Lung (tissue), 12 donors: Measurements from ENCODE around the gene C1orf53. TPM values are rescaled to one million over a fixed set of nuclear protein-coding genes. Genes with fewer than 3 reads are reported as not detected.
"Not testable (repeated sequence)": the region's sequence is repeated elsewhere in the genome, so short reads cannot be mapped to it uniquely, and the experiment has no call there.

Experiments used
- ATAC-seq: fragments of 200-7000 bp; cut with Tn5 transposase; one replicate; pipeline ENCODE4 v1.9.1; 2020; ENCODE audit warnings: moderate number of reproducible peaks; ENCODE audit not compliant: insufficient read depth, low FRiP score
- DNase-seq, 3 donors: peaks; one replicate each; pipeline ENCODE4 v3.0.0-alpha.2; 2013 to 2017
- H3K27ac ChIP-seq, 2 donors: one replicate each; pipeline ENCODE4 v1.5.1; 2013; ENCODE audit warnings: mild to moderate bottlenecking in 2 of 2, moderate library complexity in 2 of 2, control low read depth in 1 of 2, inconsistent platforms in 1 of 2, low read depth in 1 of 2, low read length in 1 of 2
- H3K27me3 ChIP-seq, 3 donors: one replicate each; pipeline ENCODE4 v1.5.1; 2013; ENCODE audit warnings: low read length in 2 of 3; ENCODE audit not compliant: control insufficient read depth in 3 of 3, insufficient read depth in 3 of 3
- H3K36me3 ChIP-seq, 4 donors: one replicate each; pipeline ENCODE4 v1.5.1; 2013; ENCODE audit warnings: low read length in 4 of 4, mild to moderate bottlenecking in 1 of 4, moderate library complexity in 1 of 4; ENCODE audit not compliant: control insufficient read depth in 4 of 4, insufficient read depth in 4 of 4
- H3K4me1 ChIP-seq, 5 donors: one replicate each; pipeline ENCODE4 v1.5.1; 2013; ENCODE audit warnings: low read length in 5 of 5, mild to moderate bottlenecking in 2 of 5, moderate library complexity in 1 of 5; ENCODE audit not compliant: control insufficient read depth in 5 of 5, insufficient read depth in 5 of 5
- H3K4me3 ChIP-seq: one replicate; pipeline ENCODE4 v1.5.1; 2013; ENCODE audit warnings: mild to moderate bottlenecking, control low read depth, moderate library complexity
- H3K9ac ChIP-seq, 2 donors: one replicate each; pipeline ENCODE4 v1.5.1; 2013; ENCODE audit warnings: low read length in 2 of 2, control low read depth in 1 of 2; ENCODE audit not compliant: insufficient read depth in 1 of 2
- H3K9me3 ChIP-seq, 4 donors: one replicate each; pipeline ENCODE4 v1.5.1; 2013; ENCODE audit warnings: low read length in 3 of 4, mild to moderate bottlenecking in 1 of 4, moderate library complexity in 1 of 4; ENCODE audit not compliant: control insufficient read depth in 4 of 4, insufficient read depth in 3 of 4
- CTCF ChIP-seq: IDR thresholded peaks from 2 replicates; pipeline ENCODE4 v1.5.1; 2012; ENCODE audit warnings: mild to moderate bottlenecking; ENCODE audit errors: control extremely low read depth, extremely low read depth
- WGBS, 2 donors: extraction: QIAGEN DNeasy Blood & Tissue Kit; methylation state at CpG; one replicate each; pipeline ENCODE4 v1.1.7; 2013; 5-methylcytosine and 5-hydroxymethylcytosine counted together
- polyA plus RNA-seq, 2 donors: library from polyadenylated mRNA; stranded (reverse); fragments of 200-250 nt; gene quantifications; one replicate each; pipeline ENCODE4 v1.2.1, GENCODE V29; 2013
- total RNA-seq, 2 donors: library from RNA; depleted of rRNA in 1 of 2; stranded (reverse); fragments of >200 nt in 1 of 2; gene quantifications; one replicate each; pipeline ENCODE4 v1.2.1, GENCODE V29; 2014 to 2021
- donor health status: control.
- donor health status: control.
- donor health status: Bipolar disorder and iron deficiency.
- donor health status: healthy.
- donor health status: DM: yes; HTN: yes; CAD: no.

Gene C1orf53
- total and polyA plus RNA-seq, 4 donors = 3.6 to 23.7 (median 7.4) TPM

- H3K27me3 ChIP-seq = no peaks in the 10 kb centered on the region
- DNase-seq (peak in 1 of 3 donors; percentile 20), ATAC-seq (no peak)
- H3K27ac ChIP-seq = no peak overlapping the region
- no peak overlapping the region for H3K9ac ChIP-seq
- no peaks in the 10 kb centered on the region for H3K36me3 ChIP-seq
- H3K9me3 ChIP-seq = no peaks in the 10 kb centered on the region
- no peak overlapping the region for H3K4me3 ChIP-seq
- TF ChIP-seq CTCF = no peak
- H3K4me1 ChIP-seq = peaks cover 0 to 11% (median 5%) of the 10 kb centered on the region in 5 donors
Observed at GRCh38 chr1:197951089-197951488, 48.7 kb downstream of the C1orf53 start.

GRCh38 chr1:197951617-197952175 lies 49.3 kb downstream of the C1orf53 start:
- DNase-seq (no peak), ATAC-seq (no peak)

GRCh38 chr1:197953472-197953871 lies 51.0 kb downstream of the C1orf53 start:
- H3K4me3 ChIP-seq, ATAC-seq, DNase-seq, H3K36me3 ChIP-seq, H3K9me3 ChIP-seq, H3K27ac ChIP-seq, H3K9ac ChIP-seq, H3K27me3 ChIP-seq: not testable (repeated sequence)
- 54 to 79% methylated on average over 6 of the region's 6 CpGs for WGBS, 2 donors
- peaks cover 0 to 11% (median 5%) of the 10 kb centered on the region in 5 donors for H3K4me1 ChIP-seq

More at GRCh38 chr1:197951617-197952175, 49.3 kb downstream of the C1orf53 start:
- Histone ChIP-seq H3K36me3 (no peaks in the 10 kb centered on the region), H3K9me3 (no peaks in the 10 kb centered on the region), H3K9ac (no peak overlapping the region), H3K27ac (no peak overlapping the region), H3K4me1 (peaks cover 0 to 11% (median 5%) of the 10 kb centered on the region in 5 donors), H3K4me3 (no peak overlapping the region), H3K27me3 (no peaks in the 10 kb centered on the region)
- 64 to 83% methylated on average over 5 of the region's 5 CpGs for WGBS, 2 donors
- no peak for TF ChIP-seq CTCF

GRCh38 chr1:197954718-197955418 lies 52.4 kb downstream of the C1orf53 start:
- Histone ChIP-seq H3K36me3 (no peaks in the 10 kb centered on the region), H3K9ac (no peak overlapping the region), H3K27ac (no peak overlapping the region), H3K27me3 (no peaks in the 10 kb centered on the region), H3K4me1 (peaks cover 0 to 11% (median 5%) of the 10 kb centered on the region in 5 donors), H3K4me3 (no peak overlapping the region), H3K9me3 (peaks cover 0 to 2% (median 0%) of the 10 kb centered on the region in 4 donors)
- 44 to 58% methylated on average over 4 of the region's 4 CpGs for WGBS, 2 donors
- TF ChIP-seq CTCF = no peak
- no peak for ATAC-seq
- DNase-seq = peak in 1 of 3 donors; percentile 26
